Panc1 (cell line): Measurements from ENCODE around the gene MACROD2. TPM values are rescaled to one million over a fixed set of nuclear protein-coding genes. Genes with fewer than 3 reads are reported as not detected.

ENCODE experiments used
- ATAC-seq: fragments of 200-7000 bp; cut with Tn5 transposase; 2 replicates; pipeline ENCODE4 v1.9.1; 2020; ENCODE audit warnings: mild to moderate bottlenecking, moderate library complexity
- BruUV-seq: library from RNA; stranded (reverse); fragments of 400-500 nt; replicated peaks from 2 replicates; lab custom pipeline; 2021; lab: Mats Ljungman, UMichigan
- CTCF ChIA-PET: fragments of 300-600 bp; sonication (Branson Sonifier 250); formaldehyde crosslinking; loops from one replicate; lab custom pipeline; 2022; ENCODE audit warnings: antibody characterized with exemption; lab: Charles Lee
- POLR2A ChIA-PET: fragments of 300-600 bp; sonication (Branson Sonifier 250); formaldehyde crosslinking; loops from one replicate; lab custom pipeline; 2022; ENCODE audit warnings: antibody characterized with exemption; lab: Charles Lee
- DNase-seq: peaks from one replicate; pipeline ENCODE4 v3.0.0-alpha.2; 2010; ENCODE audit warnings: low read depth, low spot score
- H3K27ac ChIP-seq: 2 replicates; pipeline ENCODE4 v1.5.1; 2011; ENCODE audit warnings: mild to moderate bottlenecking, low read length, inconsistent platforms
- H3K27me3 ChIP-seq: fragments of 200-500 bp; sonication (Bioruptor generic); 2 replicates; pipeline ENCODE4 v1.6.0; 2014; ENCODE audit warnings: low read length, inconsistent platforms; ENCODE audit not compliant: control insufficient read depth, insufficient read depth
- H3K36me3 ChIP-seq: fragments of 200-500 bp; sonication (Bioruptor generic); 2 replicates; pipeline ENCODE4 v1.5.1; 2014; ENCODE audit warnings: inconsistent platforms, mild to moderate bottlenecking, low read length, moderate library complexity; ENCODE audit not compliant: control insufficient read depth, insufficient read depth
- H3K4me1 ChIP-seq: 2 replicates; pipeline ENCODE4 v1.5.1; 2011; ENCODE audit warnings: inconsistent platforms, mild to moderate bottlenecking, low read length, moderate library complexity; ENCODE audit not compliant: control insufficient read depth, insufficient read depth
- H3K4me3 ChIP-seq, 2 experiments: 2 replicates each; pipeline ENCODE4 v1.5.1; 2011 to 2012; ENCODE audit warnings: low read depth in 2 of 2, low read length in 2 of 2, mild to moderate bottlenecking in 2 of 2, inconsistent platforms in 1 of 2, moderate library complexity in 1 of 2
- H3K9me3 ChIP-seq: fragments of 200-500 bp; sonication (Bioruptor generic); 2 replicates; pipeline ENCODE4 v1.5.1; 2014; ENCODE audit warnings: low read depth, mild to moderate bottlenecking, inconsistent platforms, low read length, moderate library complexity; ENCODE audit not compliant: control insufficient read depth, insufficient read depth
- CTCF ChIP-seq: fragments of 450-650 bp; IDR thresholded peaks from 2 replicates; pipeline ENCODE4 v1.5.1; 2017; ENCODE audit warnings: mild to moderate bottlenecking
- POLR2AphosphoS5 ChIP-seq: IDR thresholded peaks from 2 replicates; pipeline ENCODE4 v1.6.1; 2012; ENCODE audit warnings: mild to moderate bottlenecking, low read depth, low read length, moderate library complexity
- REST ChIP-seq, 2 experiments: IDR thresholded peaks; 2 replicates each; pipeline ENCODE4 v1.6.1; 2011 to 2012; ENCODE audit warnings: low read depth in 2 of 2, control low read depth in 1 of 2, low read length in 1 of 2, mild to moderate bottlenecking in 1 of 2, moderate library complexity in 1 of 2; ENCODE audit not compliant: insufficient read depth in 1 of 2
- SIN3A ChIP-seq: IDR thresholded peaks from 2 replicates; pipeline ENCODE4 v1.6.1; 2012; ENCODE audit warnings: low read depth, mild to moderate bottlenecking, low read length, moderate library complexity, borderline replicate concordance; ENCODE audit not compliant: insufficient read depth
- TCF7L2 ChIP-seq: IDR thresholded peaks from 2 replicates; pipeline ENCODE4 v1.6.1; 2011; ENCODE audit warnings: mild to moderate bottlenecking, low read depth, low read length, inconsistent platforms
- in situ Hi-C: cut with HindIII; loops from 2 replicates; pipeline ENCODE4 v1.10.0; 2016; ENCODE audit warnings: low sequenced_read_pairs, low pct_unique_long_range_greater_than_20kb
- intact Hi-C: fragments of 100-400 bp; cut with micrococcal nuclease; formaldehyde crosslinking; loops from one replicate; pipeline ENCODE4 v1.10.0; 2022; ENCODE audit not compliant: unreplicated experiment
- total RNA-seq: library from RNA; stranded (reverse); gene quantifications from one replicate; pipeline ENCODE4 v1.2.1, GENCODE V29; 2021; ENCODE audit not compliant: unreplicated experiment

The MACROD2 gene
- total RNA-seq, 1 experiment from 2014 or later, result 1.2 TPM

- TF ChIP-seq REST (IDR thresholded peaks at IDR 0.05; ENCODE audit: insufficient read depth in 1 of 2, low read depth in 2 of 2, low read length in 1 of 2) (no peak), POLR2AphosphoS5 (no peak), TCF7L2 (no peak), SIN3A (no peak), CTCF (no peak)
- no peak overlapping the region for H3K27ac ChIP-seq
- no TSS peak for BruUV-seq
- no peaks in the 10 kb centered on the region for H3K4me1 ChIP-seq
- no peaks in the 10 kb centered on the region; the same call in 1 of the 2 replicates for H3K27me3 ChIP-seq
- ChIA-PET POLR2A (no interaction called here), CTCF (no interaction called here)
- ATAC-seq, result no peak
- no peak overlapping the region for H3K4me3 ChIP-seq
- DNase-seq, result no peak
- intact Hi-C loops, result no loop called here
- in situ Hi-C loops, result no loop called here
- H3K36me3 ChIP-seq, result no peaks in the 10 kb centered on the region
- H3K9me3 ChIP-seq, result no peaks in the 10 kb centered on the region
These were observed 118.1 kb downstream of the MACROD2 start for GRCh38 chr20:14113416-14113815.

GRCh38 chr20:14114065-14114704 lies 118.9 kb downstream of the MACROD2 start:
- TF ChIP-seq POLR2AphosphoS5 (no peak), REST (IDR thresholded peaks at IDR 0.05; ENCODE audit: insufficient read depth in 1 of 2, low read depth in 2 of 2, low read length in 1 of 2) (no peak), CTCF (no peak), TCF7L2 (no peak), SIN3A (no peak)

More at GRCh38 chr20:14114065-14114704, 118.9 kb downstream of the MACROD2 start:
- in situ Hi-C loops, result no loop called here
- no peak overlapping the region for H3K4me3 ChIP-seq
- ATAC-seq (no peak), DNase-seq (no peak)
- BruUV-seq, result no TSS peak
- no peaks in the 10 kb centered on the region for H3K9me3 ChIP-seq
- no peaks in the 10 kb centered on the region; the same call in 1 of the 2 replicates for H3K27me3 ChIP-seq
- no peaks in the 10 kb centered on the region for H3K36me3 ChIP-seq
- POLR2A ChIA-PET, result no interaction called here
- CTCF ChIA-PET, result no interaction called here
- no peak overlapping the region for H3K27ac ChIP-seq
- no peaks in the 10 kb centered on the region for H3K4me1 ChIP-seq
- intact Hi-C loops, result no loop called here
